Right atrium auricular region (tissue), 2 donors: ENCODE data around the gene HOXB3. TPM values are rescaled to one million over a fixed set of nuclear protein-coding genes. Genes with fewer than 3 reads are reported as not detected.

Experiments
- DNase-seq: peaks from one replicate; pipeline ENCODE4 v3.0.0-alpha.2; 2019; ENCODE audit warnings: low spot score
- H3K27ac ChIP-seq, 2 donors: fragments of 200-600 bp; sonication (generic); 1 replicate in 1 of 2; 2 replicates in 1 of 2; pipeline ENCODE4 v1.5.1; 2016 to 2019
- H3K27me3 ChIP-seq, 2 donors: fragments of 200-600 bp; sonication (generic); one replicate each; pipeline versions ENCODE4 v1.5.1 to v1.6.0; 2017 to 2019
- H3K36me3 ChIP-seq: fragments of 200-600 bp; sonication (generic); one replicate; pipeline ENCODE4 v1.5.1; 2016
- H3K4me1 ChIP-seq, 2 donors: fragments of 200-600 bp; sonication (generic); one replicate each; pipeline versions ENCODE4 v1.5.1 to v1.6.0; 2017 to 2019
- H3K4me3 ChIP-seq, 2 donors: fragments of 200-600 bp; sonication (generic); 1 replicate in 1 of 2; 2 replicates in 1 of 2; pipeline ENCODE4 v1.5.1; 2017 to 2019; ENCODE audit warnings: mild to moderate bottlenecking in 1 of 2, moderate library complexity in 1 of 2
- H3K9me3 ChIP-seq, 2 donors: fragments of 200-600 bp; sonication (generic); one replicate each; pipeline ENCODE4 v1.5.1; 2019
- CTCF ChIP-seq, 2 donors: fragments of 200-600 bp; sonication (generic); IDR thresholded peaks; one replicate each; pipeline ENCODE4 v1.5.1; 2019; ENCODE audit warnings: antibody characterized with exemption in 2 of 2
- total RNA-seq, 2 donors: library from RNA; depleted of rRNA; stranded (reverse); fragments of >200 nt; gene quantifications; one replicate each; pipeline ENCODE4 v1.1.0, GENCODE V29; 2016

The HOXB3 gene
- total RNA-seq, 2 donors from 2014 or later = 0.82 to 1.2 TPM

DNA sequence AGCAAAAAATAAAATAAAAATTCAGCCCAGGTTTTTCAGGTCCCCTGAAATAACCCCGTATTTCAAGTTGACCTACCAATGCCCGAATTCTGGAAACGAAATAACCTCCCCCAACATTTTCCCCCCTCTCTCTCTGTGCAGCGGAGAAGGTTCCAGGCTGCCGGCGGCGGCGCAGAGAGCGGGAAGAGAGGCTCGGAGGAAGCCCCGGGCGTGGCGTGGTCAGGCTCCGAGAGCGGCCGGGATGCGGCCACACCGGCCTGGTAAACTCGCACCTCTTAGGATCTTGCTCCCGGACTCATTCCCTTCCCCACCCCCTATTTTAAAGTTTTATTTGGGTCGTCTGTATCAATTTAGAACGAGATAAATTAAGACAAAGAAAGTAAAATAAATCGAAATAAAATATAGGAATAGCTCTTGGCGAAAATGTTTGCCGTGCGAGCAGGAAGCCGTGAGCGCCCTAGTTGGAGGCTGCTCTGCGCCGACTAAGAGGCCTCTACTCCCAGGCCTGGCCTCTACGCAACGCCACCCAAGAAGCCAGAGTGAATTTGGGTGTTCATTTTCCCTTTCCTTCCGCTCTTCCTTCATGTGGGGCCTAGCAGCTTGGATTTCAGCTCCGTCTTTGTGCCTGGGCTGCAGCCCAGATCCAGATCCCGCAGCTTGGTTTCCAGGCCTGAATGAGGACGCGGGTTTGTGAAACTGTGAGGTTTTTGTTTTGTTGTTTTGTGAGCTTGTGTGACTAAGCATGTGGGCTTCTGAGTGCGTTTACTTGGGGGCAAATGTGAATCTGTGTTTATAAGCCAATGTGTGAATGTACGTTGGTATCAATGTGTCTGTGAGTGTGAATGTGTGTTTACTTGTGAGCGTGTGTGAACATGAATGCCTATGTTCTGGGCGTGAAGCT lies 16.2 kb upstream of the HOXB3 start:
- Histone ChIP-seq H3K4me3 (no peak overlapping the region), H3K9me3 (peaks cover 0 to 4% of the 10 kb centered on the region in 2 donors), H3K4me1 (peaks cover 0 to 22% of the 10 kb centered on the region in 2 donors), H3K27me3 (peaks cover 69 to 89% of the 10 kb centered on the region in 2 donors), H3K36me3 (no peaks in the 10 kb centered on the region), H3K27ac (no peak overlapping the region)
- no peak for TF ChIP-seq CTCF (IDR thresholded peaks at IDR 0.05)
- no peak for DNase-seq

DNA sequence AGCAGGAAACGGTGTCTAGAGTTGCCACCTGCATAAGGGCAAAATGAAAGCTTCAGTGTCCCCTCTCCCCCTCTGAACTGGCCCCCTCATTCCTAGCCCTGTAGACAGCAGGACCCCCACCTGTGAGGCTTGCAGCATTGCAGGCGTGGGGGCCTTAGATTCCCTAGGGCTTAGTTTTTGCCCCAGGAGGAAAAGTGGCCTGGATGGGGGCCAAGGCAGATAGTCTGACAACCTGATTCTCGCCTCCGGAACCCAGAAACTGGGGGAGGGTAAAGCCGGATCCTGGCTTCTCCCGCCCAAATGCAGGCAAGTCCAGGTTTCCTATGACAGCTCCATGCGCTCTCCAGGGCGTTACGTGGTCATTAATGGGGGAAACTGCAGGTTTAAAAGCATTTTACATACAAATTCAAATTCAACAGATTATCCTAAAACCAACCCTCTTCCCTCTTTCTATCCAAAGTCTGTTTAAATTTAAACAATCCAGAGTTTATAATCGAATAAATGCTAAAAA lies 15.4 kb upstream of the HOXB3 start:
- Histone ChIP-seq H3K27ac (no peak overlapping the region), H3K4me1 (peaks cover 0 to 14% of the 10 kb centered on the region in 2 donors), H3K27me3 (peaks cover 67 to 86% of the 10 kb centered on the region in 2 donors), H3K9me3 (peaks cover 0 to 4% of the 10 kb centered on the region in 2 donors), H3K4me3 (no peak overlapping the region), H3K36me3 (no peaks in the 10 kb centered on the region)
- no peak for TF ChIP-seq CTCF (IDR thresholded peaks at IDR 0.05)
- no peak for DNase-seq

DNA sequence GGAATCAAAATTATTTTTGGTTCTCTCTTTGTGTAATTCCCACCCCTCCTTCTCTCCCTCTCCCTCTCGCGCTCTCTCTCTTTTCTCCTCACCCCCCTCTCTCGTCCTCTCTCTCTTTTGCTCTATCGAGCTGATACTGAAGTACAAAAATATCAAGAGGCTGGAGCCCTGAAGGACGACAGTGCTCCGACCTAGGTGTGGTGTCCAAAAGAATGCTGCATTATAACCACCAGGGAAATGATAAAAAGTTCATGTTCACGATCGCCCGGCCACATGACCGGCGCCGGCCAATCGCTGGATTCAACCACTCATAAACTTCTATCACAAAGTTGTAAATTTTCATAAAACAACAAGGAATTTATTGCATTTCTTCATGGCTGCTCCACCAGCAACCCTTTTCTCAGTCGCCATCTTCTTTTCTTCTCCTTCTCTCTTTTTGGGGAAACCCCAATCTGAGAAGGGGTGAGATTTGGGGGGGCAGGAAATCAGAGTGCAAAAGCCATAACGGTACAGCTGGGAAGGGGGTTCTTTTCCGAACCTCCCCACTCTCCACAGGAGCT lies 14.8 kb upstream of the HOXB3 start, which contains the start of gene HOXB6:
Gene HOXB6 (minus strand): TSS at position 217 of the 560 bp plus-strand sequence. CDS start 6,836 bp downstream, outside the sequence.
- Histone ChIP-seq H3K4me3 (no peak within 1 kb of the TSS), H3K9me3 (peaks cover 0 to 4% of the 10 kb centered on the region in 2 donors), H3K27ac (no peak within 1 kb of the TSS), H3K4me1 (peaks cover 0 to 8% of the 10 kb centered on the region in 2 donors), H3K27me3 (peaks cover 67 to 86% of the 10 kb centered on the region in 2 donors), H3K36me3 (no peaks in the 10 kb centered on the region)
- TF ChIP-seq CTCF (IDR thresholded peaks at IDR 0.05) = no peak
- DNase-seq = no peak

DNA sequence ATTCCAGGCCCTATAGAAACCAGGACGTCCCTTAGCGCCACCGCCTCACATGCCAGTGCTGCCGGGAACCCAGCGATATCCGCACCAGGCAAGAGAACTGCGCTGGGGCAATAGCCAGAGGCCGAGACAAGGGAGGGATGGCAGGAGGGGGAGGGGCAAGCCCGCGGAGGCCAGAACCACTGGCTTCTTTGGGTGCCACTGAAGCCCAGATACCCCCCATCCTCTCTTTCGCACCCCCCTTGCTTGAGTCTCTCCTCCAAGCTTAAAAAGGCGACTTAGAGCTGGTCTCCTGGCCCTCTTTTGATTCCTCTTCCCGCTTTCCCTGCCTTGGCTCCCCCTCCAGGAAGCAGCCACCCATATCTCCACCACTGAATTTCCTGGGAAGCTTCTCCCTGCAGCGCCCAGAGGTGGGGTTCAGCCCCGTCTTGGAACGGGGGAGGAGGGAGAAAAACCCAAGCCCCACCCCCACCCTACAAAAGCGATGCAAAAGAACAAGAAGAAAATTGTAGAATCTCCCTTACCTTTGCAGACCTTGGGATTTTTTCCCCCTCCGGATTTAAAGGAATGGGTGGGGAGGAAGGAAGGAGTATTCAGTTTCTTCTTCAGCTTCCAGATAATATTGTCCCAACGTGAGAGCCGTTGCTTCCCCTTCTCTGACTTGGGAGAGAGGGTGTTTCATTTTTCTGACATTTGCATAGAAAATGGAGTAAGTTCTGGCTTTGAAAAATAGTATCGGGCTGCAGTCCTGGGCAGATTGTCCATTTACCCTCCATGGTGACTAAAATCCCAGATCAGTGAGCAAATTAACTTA lies 14.1 kb upstream of the HOXB3 start:
- Histone ChIP-seq H3K9me3 (peaks cover 0 to 4% of the 10 kb centered on the region in 2 donors), H3K4me3 (no peak overlapping the region), H3K27ac (no peak overlapping the region), H3K36me3 (no peaks in the 10 kb centered on the region), H3K4me1 (peaks cover 0 to 7% of the 10 kb centered on the region in 2 donors), H3K27me3 (peaks cover 69 to 86% of the 10 kb centered on the region in 2 donors)
- TF ChIP-seq CTCF (IDR thresholded peaks at IDR 0.05) = no peak
- no peak for DNase-seq
